AG04450 (cell line): ENCODE data around the gene HSD17B1. TPM values are rescaled to one million over a fixed set of nuclear protein-coding genes. Genes with fewer than 3 reads are reported as not detected.

Experiments
- CTCF ChIA-PET: fragments of 300-600, 350-600 bp; formaldehyde crosslinking; extraction: SDS; loops from one replicate; lab custom pipeline; 2022; ENCODE audit warnings: antibody characterized with exemption, inconsistent platforms; lab: Charles Lee
- POLR2A ChIA-PET: fragments of 350-600 bp; formaldehyde crosslinking; extraction: SDS; loops from one replicate; lab custom pipeline; 2021; ENCODE audit warnings: antibody characterized with exemption, inconsistent platforms; lab: Yijun Ruan, JAX
- DNase-seq: peaks from one replicate; pipeline ENCODE4 v3.0.0-alpha.2; 2011; ENCODE audit warnings: low read depth, low spot score
- H3K27ac ChIP-seq: one replicate; pipeline ENCODE4 v1.5.1; 2012; ENCODE audit warnings: low read depth, low read length, control low read depth
- H3K27me3 ChIP-seq: one replicate; pipeline ENCODE4 v1.6.0; 2012; ENCODE audit warnings: low read length; ENCODE audit not compliant: control insufficient read depth, insufficient read depth
- H3K4me3 ChIP-seq: 2 replicates; pipeline ENCODE4 v1.5.1; 2011; ENCODE audit warnings: mild to moderate bottlenecking, low read depth, low read length, control low read depth
- H3K9me3 ChIP-seq: 2 replicates; pipeline ENCODE4 v1.5.1; 2012; ENCODE audit warnings: low read length; ENCODE audit not compliant: control insufficient read depth, insufficient read depth
- polyA plus RNA-seq: library from polyadenylated mRNA; depleted of rRNA; stranded (reverse); fragments of >200 nt; gene quantifications from 2 replicates; pipeline ENCODE4 v1.2.3, GENCODE V29; 2011
- TF ChIP-seq, protein P1 (sequence below): IDR thresholded peaks from 2 replicates; pipeline ENCODE4 v1.5.1; 2011; ENCODE audit warnings: low read depth, low read length, control low read depth, inconsistent platforms

The HSD17B1 gene
- polyA plus RNA-seq, 1 experiment: 0.87 TPM

DNA sequence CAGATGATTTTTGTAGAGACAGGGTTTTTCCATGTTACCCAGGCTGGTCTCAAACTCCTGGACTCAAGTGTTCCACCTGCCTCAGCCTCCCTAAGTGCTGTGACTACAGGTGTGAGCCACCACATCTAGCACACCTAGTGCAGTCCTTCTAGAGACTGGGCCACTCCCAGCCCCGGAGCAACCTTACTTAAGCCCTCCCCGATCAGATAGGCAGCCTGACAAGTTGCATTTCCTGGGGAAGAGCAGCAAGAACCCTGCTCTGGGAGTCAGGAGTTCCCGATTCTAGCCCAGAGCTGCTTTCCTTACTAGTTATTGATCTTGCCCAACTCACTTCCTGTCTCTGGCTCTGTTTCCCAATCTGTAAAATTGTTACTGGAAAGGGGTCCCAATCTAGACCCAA, 23.7 kb upstream of the HSD17B1 start:
- no peak for DNase-seq
- no peaks in the 10 kb centered on the region for H3K27me3 ChIP-seq
- ChIA-PET POLR2A (no interaction called here), CTCF (interaction anchor here (0.5 kb wide), 1 partner anchor 114 kb away, joined by 3 read pairs; no protein-coding TSS in a partner anchor)
- H3K27ac ChIP-seq: no peak overlapping the region
- TF ChIP-seq, protein P1, sequence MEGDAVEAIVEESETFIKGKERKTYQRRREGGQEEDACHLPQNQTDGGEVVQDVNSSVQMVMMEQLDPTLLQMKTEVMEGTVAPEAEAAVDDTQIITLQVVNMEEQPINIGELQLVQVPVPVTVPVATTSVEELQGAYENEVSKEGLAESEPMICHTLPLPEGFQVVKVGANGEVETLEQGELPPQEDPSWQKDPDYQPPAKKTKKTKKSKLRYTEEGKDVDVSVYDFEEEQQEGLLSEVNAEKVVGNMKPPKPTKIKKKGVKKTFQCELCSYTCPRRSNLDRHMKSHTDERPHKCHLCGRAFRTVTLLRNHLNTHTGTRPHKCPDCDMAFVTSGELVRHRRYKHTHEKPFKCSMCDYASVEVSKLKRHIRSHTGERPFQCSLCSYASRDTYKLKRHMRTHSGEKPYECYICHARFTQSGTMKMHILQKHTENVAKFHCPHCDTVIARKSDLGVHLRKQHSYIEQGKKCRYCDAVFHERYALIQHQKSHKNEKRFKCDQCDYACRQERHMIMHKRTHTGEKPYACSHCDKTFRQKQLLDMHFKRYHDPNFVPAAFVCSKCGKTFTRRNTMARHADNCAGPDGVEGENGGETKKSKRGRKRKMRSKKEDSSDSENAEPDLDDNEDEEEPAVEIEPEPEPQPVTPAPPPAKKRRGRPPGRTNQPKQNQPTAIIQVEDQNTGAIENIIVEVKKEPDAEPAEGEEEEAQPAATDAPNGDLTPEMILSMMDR: no peak
- no peak overlapping the region for H3K4me3 ChIP-seq
- H3K9me3 ChIP-seq: no peaks in the 10 kb centered on the region

DNA sequence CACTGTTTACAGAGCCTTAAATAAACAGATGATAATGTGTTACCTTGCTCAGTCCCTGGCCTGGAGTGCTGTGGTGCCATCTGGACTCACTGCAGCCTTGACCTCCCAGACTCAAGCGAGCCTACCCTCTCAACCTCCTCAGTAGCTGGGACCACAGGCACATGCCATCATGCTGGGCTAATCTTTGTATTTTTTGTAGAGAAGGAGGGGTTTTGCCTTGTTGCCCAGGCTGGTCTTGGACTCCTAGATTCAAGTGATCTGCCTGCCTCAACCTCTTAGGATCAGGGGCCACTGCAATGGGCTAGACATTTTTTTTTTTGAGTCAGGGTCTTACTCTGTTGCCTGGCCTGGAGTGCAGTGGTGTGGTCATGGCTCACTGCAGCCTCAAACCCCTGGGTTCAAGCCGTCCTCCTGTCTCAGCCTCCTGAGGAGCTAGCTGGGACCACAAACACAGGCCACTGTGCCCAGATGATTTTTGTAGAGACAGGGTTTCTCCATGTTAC, 21.7 kb upstream of the HSD17B1 start:
- H3K9me3 ChIP-seq: no peaks in the 10 kb centered on the region
- ChIA-PET CTCF (interaction anchor here (0.9 kb wide), 1 partner anchor 209 kb away, joined by 4 read pairs; no protein-coding TSS in a partner anchor), POLR2A (interaction anchor here (0.6 kb wide), 2 partner anchors 246 to 268 kb away, joined by 3 to 5 read pairs; no protein-coding TSS in a partner anchor)
- no peak for DNase-seq
- TF ChIP-seq, protein P1: no peak
- H3K27ac ChIP-seq: no peak overlapping the region
- H3K4me3 ChIP-seq: no peak overlapping the region
- no peaks in the 10 kb centered on the region for H3K27me3 ChIP-seq

DNA sequence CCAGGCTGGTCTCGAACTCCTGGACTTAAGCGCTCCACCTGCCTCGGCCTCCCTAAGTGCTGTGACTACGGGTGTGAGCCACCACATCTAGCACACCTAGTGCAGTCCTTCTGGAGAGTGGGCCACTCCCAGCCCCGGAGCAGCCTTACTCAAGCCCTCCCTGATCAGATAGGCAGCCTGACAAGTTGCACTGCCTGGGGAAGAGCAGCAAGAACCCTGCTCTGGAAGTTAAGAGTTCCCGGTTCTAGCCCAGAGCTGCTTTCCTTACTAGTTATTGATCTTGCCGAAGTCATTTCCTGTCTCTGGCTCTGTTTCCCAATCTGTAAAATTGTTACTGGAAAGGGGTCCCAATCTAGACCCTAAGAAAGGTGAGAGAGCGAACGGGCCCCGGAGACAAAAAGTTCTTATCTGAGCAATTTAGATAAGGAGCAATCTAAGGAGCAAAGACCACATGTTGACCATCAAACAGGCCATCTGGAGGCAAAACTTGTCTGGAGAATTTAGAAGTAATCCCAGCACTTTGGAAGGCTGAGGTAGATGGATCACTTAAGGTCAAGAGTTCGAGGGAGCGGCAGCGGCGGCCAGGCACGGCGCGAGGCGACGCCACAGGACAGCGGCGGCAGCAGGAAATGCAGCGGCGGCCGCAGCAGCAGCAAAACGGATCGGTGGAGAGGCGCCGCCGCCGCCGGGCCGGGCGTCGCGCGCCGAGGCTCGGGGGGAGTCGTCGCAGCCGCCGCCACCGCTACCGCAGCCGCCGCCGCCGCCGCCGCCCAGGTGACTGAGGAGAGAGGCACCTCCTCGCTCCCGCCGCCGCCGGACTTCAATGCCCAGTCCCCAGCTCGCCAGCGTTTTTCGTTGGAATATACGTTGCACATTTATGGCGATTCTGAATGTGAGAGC, 21.0 kb upstream of the HSD17B1 start:
- H3K27me3 ChIP-seq: no peaks in the 10 kb centered on the region
- ChIA-PET POLR2A (no interaction called here), CTCF (interaction anchor here (0.6 to 0.8 kb wide), 2 partner anchors 14 to 50 kb away, joined by 3 read pairs; no protein-coding TSS in a partner anchor)
- H3K9me3 ChIP-seq: no peaks in the 10 kb centered on the region
- no peak overlapping the region for H3K27ac ChIP-seq
- TF ChIP-seq, protein P1: peak; percentile 36
- H3K4me3 ChIP-seq: peak overlapping the region; percentile 50
- no peak for DNase-seq

DNA sequence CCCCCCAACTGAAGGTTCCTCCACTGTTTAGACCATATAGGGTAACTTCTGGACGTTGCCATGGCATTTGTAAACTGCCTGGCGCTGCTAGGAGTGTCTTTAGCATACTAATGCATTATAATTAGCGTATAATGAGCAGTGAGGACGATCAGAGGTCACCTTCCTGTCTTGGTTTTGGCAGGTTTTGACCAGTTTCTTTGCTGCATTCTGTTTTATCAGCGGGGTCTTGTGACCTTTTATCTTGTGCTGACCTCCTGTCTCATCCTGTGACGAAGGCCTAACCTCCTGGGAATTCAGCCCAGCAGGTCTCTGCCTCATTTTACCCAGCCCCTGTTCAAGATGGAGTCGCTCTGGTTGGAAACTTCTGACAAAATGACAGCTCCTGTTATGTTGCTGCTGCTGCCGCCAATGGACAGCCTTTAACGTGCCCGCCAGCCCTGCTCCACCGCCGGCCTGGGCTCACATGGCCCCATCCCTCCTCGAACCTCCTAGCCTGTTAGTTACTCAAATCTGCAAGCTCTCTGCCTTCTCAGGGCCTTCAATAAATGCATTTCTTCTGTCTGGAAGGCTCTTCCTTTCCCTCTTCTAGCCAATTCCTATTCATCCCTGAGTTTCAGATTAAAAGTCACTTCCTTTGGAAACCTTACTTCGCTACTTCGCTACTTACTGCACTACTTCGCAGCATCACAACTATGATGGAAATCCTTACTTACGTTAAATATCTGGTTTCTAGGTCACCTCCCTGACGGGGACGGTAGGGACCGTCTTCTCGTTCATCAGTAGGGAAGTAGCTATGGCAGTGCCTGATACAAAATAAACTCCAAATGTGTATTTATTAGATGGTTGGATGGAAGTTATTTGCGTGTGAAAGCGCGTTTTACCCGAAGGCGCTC, 17.3 kb upstream of the HSD17B1 start:
- peak overlapping the region; percentile 70 for H3K27ac ChIP-seq
- TF ChIP-seq, protein P1: no peak
- ChIA-PET CTCF (interaction anchor here (0.6 to 1.8 kb wide), 2 partner anchors 18 to 312 kb away, joined by 3 to 6 read pairs; no protein-coding TSS in a partner anchor), POLR2A (interaction anchor here (0.5 to 2.2 kb wide), 9 partner anchors 8 to 486 kb away, joined by 3 to 17 read pairs (median 5); partner anchors contain the start of genes CAVIN1 and MLX)
- H3K4me3 ChIP-seq: peak overlapping the region; percentile 69
- no peaks in the 10 kb centered on the region; the same call in 1 of the 2 replicates for H3K9me3 ChIP-seq
- H3K27me3 ChIP-seq: no peaks in the 10 kb centered on the region
- no peak for DNase-seq
